SW 1271 (cell line): Measurements from ENCODE around the gene SORCS3.

Source experiments
- DNase-seq, 2 experiments: peaks; one replicate each; lab custom pipeline; 2025; lab: John Stamatoyannopoulos, UW

The SORCS3 gene

DNA sequence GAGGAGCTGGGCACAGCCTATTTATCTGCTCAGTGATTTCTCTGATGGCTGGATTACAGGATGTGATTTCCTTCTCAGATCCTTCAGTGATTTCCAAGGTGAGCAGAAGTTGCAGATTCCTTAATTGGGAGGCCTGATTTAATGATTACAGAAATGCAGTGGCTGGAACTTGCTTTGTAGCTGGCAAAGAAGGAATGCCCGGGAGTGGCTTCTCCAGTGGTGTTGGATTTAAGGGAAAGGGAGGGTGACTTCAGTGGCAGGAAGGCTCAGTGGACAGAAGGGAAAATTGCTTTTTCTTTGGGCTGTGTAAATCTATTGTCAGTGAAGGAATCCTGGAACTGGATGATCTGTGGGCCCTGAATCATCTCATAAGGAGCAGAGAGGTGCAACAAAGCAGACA lies 5.1 kb downstream of the SORCS3 start:
- DNase-seq = no peak

- no peak for DNase-seq
These were observed 7.3 kb downstream of the SORCS3 start for GRCh38 chr10:104648421-104648820.

- no peak for DNase-seq
These were observed 9.0 kb downstream of the SORCS3 start for GRCh38 chr10:104650072-104650471.

DNA sequence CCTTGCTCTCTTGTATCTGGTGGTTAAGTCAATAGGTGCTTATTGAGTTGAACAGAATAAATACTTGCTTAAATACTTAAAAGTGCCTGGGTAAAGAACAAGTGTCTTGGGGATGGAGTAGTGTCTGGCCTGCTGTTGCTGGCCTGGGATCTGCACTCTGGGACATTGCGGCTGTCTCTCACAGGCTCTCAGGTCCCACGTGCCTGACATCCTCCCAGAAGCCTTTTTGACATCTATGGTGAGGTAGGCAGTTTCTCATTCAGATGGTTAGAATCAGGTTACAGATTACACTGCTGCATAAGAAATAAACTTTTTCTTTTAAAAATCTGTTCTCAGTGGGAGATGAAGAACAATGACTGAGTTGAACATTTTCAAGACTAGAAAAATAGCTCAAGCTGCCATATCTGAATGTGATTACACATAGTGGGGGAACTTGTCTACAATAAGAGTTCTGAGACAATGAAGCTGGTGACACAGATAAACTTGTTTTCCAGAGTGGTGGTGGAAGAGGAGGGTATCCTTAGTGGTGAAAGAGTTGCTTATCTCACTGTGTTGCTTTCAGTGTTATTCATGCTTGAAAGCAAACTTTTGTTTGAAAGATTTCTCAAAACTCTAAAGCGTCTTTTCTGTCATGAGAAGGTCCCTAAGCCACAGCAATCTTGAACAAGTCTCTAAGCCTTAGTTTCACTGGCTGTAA lies 9.7 kb downstream of the SORCS3 start:
- no peak for DNase-seq

DNA sequence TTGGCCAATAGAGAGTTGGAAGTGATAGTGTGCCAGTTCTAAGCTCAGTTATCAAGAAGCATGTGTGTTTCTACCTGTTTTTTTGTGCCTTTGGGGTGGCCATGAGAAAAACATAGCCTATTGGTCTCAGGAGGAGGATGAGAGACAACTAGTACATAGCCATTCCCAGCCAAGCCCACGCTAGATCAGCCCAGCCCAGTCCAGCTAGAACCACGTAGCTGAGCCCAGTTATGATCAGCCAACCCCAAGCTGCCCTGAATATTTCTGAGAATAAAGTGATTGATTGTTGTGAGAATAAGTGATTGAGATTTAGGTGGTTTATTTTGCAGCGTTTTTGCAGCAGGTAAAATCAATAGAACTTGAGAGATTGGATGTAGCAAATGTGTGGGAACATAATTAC lies 15.9 kb downstream of the SORCS3 start:
- no peak for DNase-seq

GRCh38 chr10:104657457-104657856 lies 16.4 kb downstream of the SORCS3 start:
- no peak for DNase-seq

DNA sequence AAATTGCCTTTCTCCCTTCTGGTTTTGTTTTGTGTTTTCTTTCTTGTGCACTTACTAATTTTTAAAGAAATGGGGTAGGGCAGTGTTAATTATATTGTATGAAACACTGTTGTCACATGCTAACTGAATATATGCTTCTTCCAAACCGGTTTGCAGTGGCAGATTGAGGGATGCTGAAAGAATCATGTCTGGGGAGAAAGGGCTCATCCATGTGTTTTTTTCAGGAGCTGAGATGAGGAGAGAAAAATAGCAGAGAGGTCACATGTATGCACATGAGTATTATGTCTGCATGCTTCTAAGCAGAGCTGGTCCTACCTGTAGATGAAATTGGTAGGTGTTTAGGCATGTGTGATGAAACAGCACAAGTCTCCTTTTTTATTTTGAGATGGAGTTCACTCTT lies 17.0 kb downstream of the SORCS3 start:
- DNase-seq = no peak

DNA sequence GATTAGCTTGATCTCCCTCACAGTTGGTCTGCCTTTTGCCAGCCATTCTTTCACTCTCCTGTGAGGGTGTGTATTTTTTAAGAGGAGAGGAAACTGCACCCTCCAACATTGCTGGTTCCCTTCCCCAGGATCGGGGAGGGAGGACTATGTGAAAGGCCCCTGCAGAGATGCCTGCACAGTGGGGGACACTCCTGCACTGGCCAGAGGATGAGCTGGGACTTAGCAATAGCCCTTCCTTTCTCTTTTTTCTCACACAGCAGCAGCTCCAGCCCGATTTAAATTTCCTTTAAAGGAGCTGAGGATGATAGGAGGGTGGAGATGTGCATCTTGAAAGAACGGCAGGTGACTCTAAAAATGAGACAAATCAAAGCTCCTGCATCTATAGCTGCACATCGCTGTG lies 18.7 kb downstream of the SORCS3 start:
- DNase-seq = no peak

DNA sequence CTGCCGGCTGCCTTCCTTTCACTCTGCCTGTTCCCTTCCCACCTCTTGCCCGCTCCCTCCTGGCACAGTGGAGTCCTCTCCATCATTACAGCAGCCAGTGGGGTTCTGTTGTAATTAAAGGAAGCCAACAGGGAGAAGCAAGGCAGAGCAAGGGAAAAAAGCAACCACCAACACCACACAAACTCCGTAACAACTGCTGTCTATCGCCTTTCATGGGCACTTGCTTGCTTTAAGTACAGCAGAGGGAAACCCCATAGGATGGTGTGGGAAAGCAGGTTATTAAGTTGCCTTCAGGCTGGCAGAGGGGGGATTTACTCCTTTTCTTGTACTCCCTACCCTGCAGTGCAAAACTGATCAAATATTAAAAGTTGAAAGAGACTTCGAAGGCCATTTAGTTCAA lies 22.0 kb downstream of the SORCS3 start:
- DNase-seq = no peak

GRCh38 chr10:104663563-104663962 lies 22.5 kb downstream of the SORCS3 start:
- DNase-seq = no peak

DNA sequence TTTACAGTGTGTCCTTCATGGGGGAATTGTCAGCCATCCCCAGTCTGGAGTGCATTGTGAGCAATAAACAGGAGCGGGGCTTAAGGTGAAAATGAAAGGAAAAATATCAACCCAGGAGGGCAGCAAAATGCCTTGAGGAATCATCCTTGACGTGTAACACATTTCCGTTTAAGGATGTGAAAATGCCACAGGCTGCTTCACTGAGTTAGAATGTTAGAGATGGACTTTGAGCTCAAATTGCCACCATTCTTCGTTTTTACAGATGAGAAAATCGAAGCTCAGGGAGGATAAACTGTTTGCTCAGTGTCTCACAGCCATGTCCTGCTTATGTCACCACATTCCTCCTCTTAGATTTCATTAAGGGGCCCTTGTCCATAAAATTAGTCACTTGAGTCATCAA lies 23.1 kb downstream of the SORCS3 start:
- no peak for DNase-seq

GRCh38 chr10:104665174-104665573 lies 24.1 kb downstream of the SORCS3 start:
- no peak for DNase-seq

GRCh38 chr10:104666106-104666505 lies 25.0 kb downstream of the SORCS3 start:
- no peak for DNase-seq

DNA sequence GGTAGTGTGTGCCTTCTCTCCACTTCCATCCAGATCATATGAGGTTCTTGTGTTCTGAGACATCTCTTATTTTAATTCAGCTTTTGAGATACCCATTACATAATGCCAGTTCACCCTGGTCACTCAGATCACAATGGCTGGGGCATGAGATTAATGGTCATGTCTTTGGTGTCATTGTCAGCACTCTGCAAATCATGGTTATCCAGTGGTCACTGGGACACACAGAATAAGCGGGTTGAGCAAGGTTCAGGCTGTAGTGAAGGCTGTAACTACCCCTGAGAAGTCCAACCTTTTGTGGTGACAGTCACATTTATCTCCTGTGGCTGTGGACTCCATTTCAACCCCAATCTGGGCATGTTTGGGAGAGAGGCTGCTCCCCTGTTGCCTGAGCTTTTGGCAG lies 35.8 kb downstream of the SORCS3 start:
- no peak for DNase-seq

GRCh38 chr10:104678658-104679057 lies 37.6 kb downstream of the SORCS3 start:
- no peak for DNase-seq

GRCh38 chr10:104680467-104681401 lies 39.6 kb downstream of the SORCS3 start:
- no peak for DNase-seq

DNA sequence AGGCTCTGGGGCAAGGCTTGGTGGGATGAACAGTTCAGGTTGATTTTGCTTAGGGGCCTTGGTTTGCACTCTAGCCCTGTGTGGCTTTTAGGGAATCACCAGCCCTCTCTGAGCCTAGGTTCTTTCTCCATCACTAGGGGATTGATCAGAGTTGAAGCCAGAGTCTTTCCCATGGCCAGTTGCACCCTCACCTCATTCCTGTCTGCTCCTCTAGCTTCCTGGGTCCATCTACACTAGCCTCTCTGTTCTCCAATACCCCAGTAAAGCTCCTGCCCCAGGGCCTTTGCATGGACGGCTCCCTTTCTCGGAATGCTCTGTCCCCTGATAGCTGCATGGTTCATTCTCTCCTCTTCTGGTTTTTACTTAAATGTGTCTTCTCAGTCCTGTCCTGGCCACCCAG lies 40.4 kb downstream of the SORCS3 start:
- no peak for DNase-seq

- no peak for DNase-seq
These were observed 42.5 kb downstream of the SORCS3 start for GRCh38 chr10:104683567-104683966.

GRCh38 chr10:104686829-104687228 lies 45.7 kb downstream of the SORCS3 start:
- DNase-seq = no peak

GRCh38 chr10:104688251-104689042 lies 47.4 kb downstream of the SORCS3 start:
- DNase-seq = no peak

DNA sequence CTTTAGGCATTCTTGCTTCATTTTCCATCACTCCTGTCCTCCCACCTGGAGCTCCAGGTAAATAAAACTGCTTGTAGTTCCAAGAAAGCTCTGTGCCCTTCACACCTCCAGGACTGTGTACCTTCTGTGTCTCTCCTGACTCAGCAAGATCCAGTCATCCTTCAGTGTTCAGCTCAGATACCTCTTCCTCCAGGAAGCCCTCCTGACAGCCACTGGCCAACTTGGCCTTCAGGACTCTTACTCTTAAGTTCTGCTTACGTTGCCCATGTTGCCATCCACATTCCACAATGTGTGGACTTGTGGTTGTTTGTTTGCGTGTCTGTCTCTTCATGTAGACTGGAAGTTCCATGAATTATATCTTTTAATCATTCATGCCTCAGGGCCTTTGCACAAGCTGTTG lies 48.0 kb downstream of the SORCS3 start:
- DNase-seq = no peak

GRCh38 chr10:104689547-104689946 lies 48.5 kb downstream of the SORCS3 start:
- no peak for DNase-seq

DNA sequence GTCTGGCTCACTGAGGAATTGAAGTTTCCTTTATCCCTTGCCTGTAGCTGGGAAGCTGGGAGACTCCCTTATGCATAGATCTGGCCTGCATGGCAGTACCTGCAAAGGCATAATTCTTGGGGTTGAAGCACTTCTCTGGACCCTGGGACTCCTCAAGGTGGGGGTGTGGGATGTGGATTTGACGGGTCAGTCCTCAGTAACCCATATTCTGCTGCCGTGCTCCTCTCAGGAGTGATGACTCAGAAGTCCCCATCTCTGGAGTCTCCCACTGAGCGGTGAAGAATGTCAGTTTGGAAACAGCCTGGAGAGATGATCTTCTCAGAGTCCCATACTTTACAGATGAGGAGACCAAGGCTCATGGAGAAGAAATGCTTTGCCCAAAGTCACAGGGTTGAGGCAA lies 49.0 kb downstream of the SORCS3 start:
- DNase-seq = no peak
